Left ventricle myocardium superior (tissue), 1 donor: Measurements from ENCODE around the gene KLHDC10. TPM values are rescaled to one million over a fixed set of nuclear protein-coding genes. Genes with fewer than 3 reads are reported as not detected.
"Not testable (repeated sequence)": the region's sequence is repeated elsewhere in the genome, so short reads cannot be mapped to it uniquely, and the experiment has no call there.

ENCODE experiments used
- ATAC-seq: fragments of 200-7000 bp; cut with Tn5 transposase; one replicate; pipeline ENCODE4 v1.9.1; 2020; ENCODE audit warnings: mild to moderate bottlenecking, moderate library complexity
- DNase-seq: peaks from one replicate; pipeline ENCODE4 v3.0.0-alpha.2; 2020
- intact Hi-C: fragments of 100-400 bp; cut with micrococcal nuclease; formaldehyde crosslinking; loops from one replicate; pipeline ENCODE4 v1.11.0; 2022
- total RNA-seq: library from RNA; stranded (reverse); fragmentation: NEBNext Ultra II Directional; extraction: Animal tissue kit (Norgen Biotek cat#: 25700); gene quantifications from one replicate; pipeline ENCODE4 v1.2.1, GENCODE V29; 2021
- donor health status: DM: no; HTN: yes; CAD: no; lungs with severe emphysema.

The KLHDC10 gene
- total RNA-seq, 1 donor from 2014 or later: 24.3 TPM

- no peak for ATAC-seq
- no peak for DNase-seq
- intact Hi-C loops: no loop called here
Observed at GRCh38 chr7:130112662-130113425, 42.5 kb downstream of the KLHDC10 start.

- intact Hi-C loops, DNase-seq, ATAC-seq: not testable (repeated sequence)
Observed at GRCh38 chr7:130113426-130113805, 43.1 kb downstream of the KLHDC10 start.

GRCh38 chr7:130113887-130114286 is 43.6 kb downstream of the KLHDC10 start:
- no peak for ATAC-seq
- intact Hi-C loops: no loop called here
- no peak for DNase-seq

- DNase-seq (no peak), ATAC-seq (no peak)
- intact Hi-C loops: no loop called here
Observed at GRCh38 chr7:130114374-130114773, 44.0 kb downstream of the KLHDC10 start.

GRCh38 chr7:130114776-130115175 is 44.4 kb downstream of the KLHDC10 start:
- ATAC-seq (no peak), DNase-seq (no peak)
- intact Hi-C loops: no loop called here

GRCh38 chr7:130118294-130118693 is 48.0 kb downstream of the KLHDC10 start:
- intact Hi-C loops: no loop called here
- ATAC-seq (no peak), DNase-seq (no peak)

GRCh38 chr7:130118801-130119200 is 48.5 kb downstream of the KLHDC10 start:
- DNase-seq (no peak), ATAC-seq (no peak)
- intact Hi-C loops: no loop called here

- ATAC-seq (no peak), DNase-seq (no peak)
- intact Hi-C loops: no loop called here
Observed at GRCh38 chr7:130123501-130123900, 53.2 kb downstream of the KLHDC10 start.

- ATAC-seq (no peak), DNase-seq (no peak)
- intact Hi-C loops: no loop called here
Observed at GRCh38 chr7:130124711-130125110, 54.4 kb downstream of the KLHDC10 start.

- intact Hi-C loops, DNase-seq, ATAC-seq: not testable (repeated sequence)
Observed at GRCh38 chr7:130126840-130127239, 56.5 kb downstream of the KLHDC10 start.

GRCh38 chr7:130127404-130127803 is 57.1 kb downstream of the KLHDC10 start:
- DNase-seq (no peak), ATAC-seq (no peak)
- intact Hi-C loops: no loop called here

- no peak for ATAC-seq
- DNase-seq: no peak
- intact Hi-C loops: no loop called here
Observed at GRCh38 chr7:130127821-130128317, 57.5 kb downstream of the KLHDC10 start.

GRCh38 chr7:130129011-130129411 is 58.7 kb downstream of the KLHDC10 start:
- intact Hi-C loops: no loop called here
- peak; percentile 44 for DNase-seq
- no peak for ATAC-seq

- ATAC-seq (no peak), DNase-seq (no peak)
- intact Hi-C loops: no loop called here
Observed at GRCh38 chr7:130131191-130131834, 61.0 kb downstream of the KLHDC10 start.

- DNase-seq: no peak
- no peak for ATAC-seq
- intact Hi-C loops: no loop called here
Observed at GRCh38 chr7:130131964-130132875, 61.9 kb downstream of the KLHDC10 start.

- no peak for DNase-seq
- intact Hi-C loops: no loop called here
- no peak for ATAC-seq
Observed at GRCh38 chr7:130133029-130133782, 62.9 kb downstream of the KLHDC10 start.

GRCh38 chr7:130134106-130134636 is 63.8 kb downstream of the KLHDC10 start:
- intact Hi-C loops: no loop called here
- ATAC-seq: no peak
- DNase-seq: no peak

- DNase-seq (no peak), ATAC-seq (no peak)
- intact Hi-C loops: no loop called here
Observed at GRCh38 chr7:130134726-130135125, 64.4 kb downstream of the KLHDC10 start.
